B cell (primary cell): ENCODE results near the gene G6PD.

Experiments
- EZH2 ChIP-seq: IDR thresholded peaks from 2 replicates; pipeline ENCODE4 v1.6.1; 2012; ENCODE audit warnings: borderline replicate concordance, low read depth, mild to moderate bottlenecking, moderate library complexity, low read length; ENCODE audit not compliant: insufficient read depth, poor library complexity, severe bottlenecking
- TF ChIP-seq, protein P1 (sequence below): fragments of 200-600 bp; IDR thresholded peaks from one replicate; pipeline ENCODE4 v1.8.0; 2022; ENCODE audit warnings: antibody characterized with exemption, mild to moderate bottlenecking

GRCh38 chrX:154546354-154547244, at the start of gene G6PD:
- TF ChIP-seq, protein P1, sequence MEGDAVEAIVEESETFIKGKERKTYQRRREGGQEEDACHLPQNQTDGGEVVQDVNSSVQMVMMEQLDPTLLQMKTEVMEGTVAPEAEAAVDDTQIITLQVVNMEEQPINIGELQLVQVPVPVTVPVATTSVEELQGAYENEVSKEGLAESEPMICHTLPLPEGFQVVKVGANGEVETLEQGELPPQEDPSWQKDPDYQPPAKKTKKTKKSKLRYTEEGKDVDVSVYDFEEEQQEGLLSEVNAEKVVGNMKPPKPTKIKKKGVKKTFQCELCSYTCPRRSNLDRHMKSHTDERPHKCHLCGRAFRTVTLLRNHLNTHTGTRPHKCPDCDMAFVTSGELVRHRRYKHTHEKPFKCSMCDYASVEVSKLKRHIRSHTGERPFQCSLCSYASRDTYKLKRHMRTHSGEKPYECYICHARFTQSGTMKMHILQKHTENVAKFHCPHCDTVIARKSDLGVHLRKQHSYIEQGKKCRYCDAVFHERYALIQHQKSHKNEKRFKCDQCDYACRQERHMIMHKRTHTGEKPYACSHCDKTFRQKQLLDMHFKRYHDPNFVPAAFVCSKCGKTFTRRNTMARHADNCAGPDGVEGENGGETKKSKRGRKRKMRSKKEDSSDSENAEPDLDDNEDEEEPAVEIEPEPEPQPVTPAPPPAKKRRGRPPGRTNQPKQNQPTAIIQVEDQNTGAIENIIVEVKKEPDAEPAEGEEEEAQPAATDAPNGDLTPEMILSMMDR = no peak
- TF ChIP-seq EZH2 = no peak
